B cell (primary cell): Measurements from ENCODE around the gene ATP8B1. TPM values are rescaled to one million over a fixed set of nuclear protein-coding genes. Genes with fewer than 3 reads are reported as not detected.

Experiments used
- ATAC-seq: fragments of 200-7000 bp; cut with Tn5 transposase; one replicate; pipeline ENCODE4 v1.10.0; 2021; ENCODE audit warnings: low read depth, mild to moderate bottlenecking, moderate number of reproducible peaks, moderate library complexity
- CTCF ChIA-PET: fragments of 350-600 bp; sonication (Branson Sonifier 250); formaldehyde crosslinking; loops from one replicate; lab custom pipeline; 2021; ENCODE audit warnings: antibody characterized with exemption, inconsistent platforms; lab: Charles Lee
- POLR2A ChIA-PET: fragments of 350-600 bp; sonication (Branson Sonifier 250); formaldehyde crosslinking; loops from one replicate; lab custom pipeline; 2021; ENCODE audit warnings: antibody characterized with exemption; lab: Charles Lee
- DNase-seq: peaks from one replicate; pipeline ENCODE4 v3.0.0; 2013
- H2AFZ ChIP-seq: 2 replicates; pipeline ENCODE4 v1.6.1; 2012; ENCODE audit warnings: mild to moderate bottlenecking, low read depth, low read length; ENCODE audit not compliant: insufficient read depth, poor library complexity, severe bottlenecking
- H3K27ac ChIP-seq, 2 donors: 1 replicate in 1 of 2; 2 replicates in 1 of 2; pipeline ENCODE4 v1.5.1; 2012 to 2013; ENCODE audit warnings: low read length in 2 of 2, mild to moderate bottlenecking in 2 of 2, moderate library complexity in 1 of 2
- H3K27me3 ChIP-seq, 4 experiments: fragments of 200-600 bp in 1 of 4; sonication (generic) in 1 of 4; replicated peaks in 1 of 4; 1 replicate in 2 of 4; 2 replicates in 2 of 4; pipeline versions ENCODE4 v1.6.1 to v1.7.0; 2013 to 2016; ENCODE audit warnings: low read length in 3 of 4, mild to moderate bottlenecking in 2 of 4, mixed read lengths in 1 of 4, moderate library complexity in 1 of 4; ENCODE audit not compliant: insufficient read depth in 4 of 4, control insufficient read depth in 3 of 4; ENCODE audit errors: control extremely low read depth in 1 of 4
- H3K36me3 ChIP-seq, 2 experiments: replicated peaks in 1 of 2; 1 replicate in 1 of 2; 2 replicates in 1 of 2; pipeline versions ENCODE4 v1.6.1 to v1.7.1; 2013; ENCODE audit warnings: low read length in 1 of 2; ENCODE audit not compliant: insufficient read depth in 2 of 2, control insufficient read depth in 1 of 2; ENCODE audit errors: control extremely low read depth in 1 of 2, extremely low read depth in 1 of 2
- H3K4me1 ChIP-seq, 2 donors: fragments of 200-600 bp in 1 of 2; sonication (generic) in 1 of 2; 1 replicate in 1 of 2; 2 replicates in 1 of 2; pipeline versions ENCODE4 v1.5.1 to v1.6.1; 2013 to 2017; ENCODE audit warnings: low read length in 2 of 2; ENCODE audit not compliant: control insufficient read depth in 2 of 2, insufficient read depth in 2 of 2
- H3K4me2 ChIP-seq: replicated peaks from 2 replicates; pipeline ENCODE3; 2012; ENCODE audit warnings: mild to moderate bottlenecking, low read depth, low read length; ENCODE audit not compliant: poor library complexity, severe bottlenecking
- H3K4me3 ChIP-seq, 5 experiments: fragments of 200-600 bp in 1 of 5; sonication (generic) in 1 of 5; 1 replicate in 3 of 5; 2 replicates in 2 of 5; pipeline versions ENCODE4 v1.5.1 to v1.7.0; 2011 to 2016; ENCODE audit warnings: low read length in 4 of 5, mild to moderate bottlenecking in 4 of 5, low read depth in 2 of 5, control low read depth in 1 of 5, moderate library complexity in 1 of 5; ENCODE audit not compliant: insufficient read depth in 1 of 5; ENCODE audit errors: control extremely low read depth in 1 of 5, extremely low read depth in 1 of 5
- H3K79me2 ChIP-seq: fragments of 200-600 bp; sonication (generic); one replicate; pipeline ENCODE4 v1.6.0; 2016; ENCODE audit warnings: low read length; ENCODE audit not compliant: control insufficient read depth, insufficient read depth
- H3K9ac ChIP-seq: fragments of 200-600 bp; sonication (generic); 2 replicates; pipeline ENCODE4 v1.6.1; 2017; ENCODE audit warnings: mild to moderate bottlenecking, low read length, moderate library complexity
- H3K9me3 ChIP-seq, 3 donors: one replicate each; pipeline versions ENCODE4 v1.6.1 to v1.7.1; 2013; ENCODE audit warnings: low read length in 2 of 3; ENCODE audit not compliant: control insufficient read depth in 2 of 3, insufficient read depth in 1 of 3; ENCODE audit errors: control extremely low read depth in 1 of 3
- H4K20me1 ChIP-seq: 2 replicates; pipeline ENCODE4 v1.6.0; 2012; ENCODE audit warnings: mild to moderate bottlenecking, low read length; ENCODE audit not compliant: insufficient read depth, control insufficient read depth, poor library complexity, severe bottlenecking
- H3K27ac Mint-ChIP-seq: one replicate; pipeline ENCODE4 v1.8.0; 2021; ENCODE audit warnings: mixed read lengths
- H3K27me3 Mint-ChIP-seq: one replicate; pipeline ENCODE4 v1.8.0; 2021; ENCODE audit warnings: mixed read lengths
- H3K4me1 Mint-ChIP-seq: one replicate; pipeline ENCODE4 v1.8.0; 2021; ENCODE audit warnings: mixed read lengths
- H3K4me3 Mint-ChIP-seq: one replicate; pipeline ENCODE4 v1.8.0; 2021; ENCODE audit warnings: mixed read lengths
- H3K9me3 Mint-ChIP-seq: one replicate; pipeline ENCODE4 v1.8.0; 2022; ENCODE audit warnings: mixed read lengths; ENCODE audit not compliant: insufficient read depth
- EZH2 ChIP-seq: IDR thresholded peaks from 2 replicates; pipeline ENCODE4 v1.6.1; 2012; ENCODE audit warnings: borderline replicate concordance, low read depth, mild to moderate bottlenecking, moderate library complexity, low read length; ENCODE audit not compliant: insufficient read depth, poor library complexity, severe bottlenecking
- WGBS: methylation state at CpG from one replicate; pipeline ENCODE4 v1.1.5; 2013; ENCODE audit warnings: missing lambda C conversion rate; ENCODE audit not compliant: insufficient coverage; 5-methylcytosine and 5-hydroxymethylcytosine counted together
- intact Hi-C: fragments of 100-400 bp; cut with micrococcal nuclease; formaldehyde crosslinking; loops from one replicate; pipeline ENCODE4 v1.10.0; 2022
- polyA plus RNA-seq: library from polyadenylated mRNA; depleted of rRNA; stranded (reverse); fragments of >200 nt; gene quantifications from 2 replicates; pipeline ENCODE4 v1.2.3, GENCODE V29; 2012
- total RNA-seq, 2 donors: library from RNA; stranded (reverse); fragments of 120-200 nt in 1 of 2; gene quantifications; 1 replicate in 1 of 2; 2 replicates in 1 of 2; pipeline versions ENCODE4 v1.2.3 to v1.2.4, GENCODE V29; 2013 to 2022
- TF ChIP-seq, protein P1 (sequence below): fragments of 200-600 bp; IDR thresholded peaks from one replicate; pipeline ENCODE4 v1.8.0; 2022; ENCODE audit warnings: antibody characterized with exemption, mild to moderate bottlenecking

The ATP8B1 gene
- total and polyA plus RNA-seq, 2 donors (not counting 1 experiment from before 2014, with no cell fraction given): 0.27 TPM; not detected in 1

GRCh38 chr18:57640749-57641148 is 162.4 kb downstream of the ATP8B1 start:
- Mint-ChIP-seq H3K4me1 (peaks cover 32% of the 10 kb centered on the region), H3K27ac (no peak overlapping the region)
- intact Hi-C loops: no loop called here

GRCh38 chr18:57640236-57640635 is 162.9 kb downstream of the ATP8B1 start:
- peaks cover 3 to 20% of the 10 kb centered on the region in 2 experiments for H3K36me3 ChIP-seq
- peaks cover 45% of the 10 kb centered on the region for H4K20me1 ChIP-seq
- ChIA-PET POLR2A (interaction anchor here (0.5 to 0.6 kb wide), 2 partner anchors 18 to 140 kb away, joined by 3 to 4 read pairs; partner anchors contain the start of gene NARS1), CTCF (no interaction called here)
- no peak overlapping the region for H3K4me3 ChIP-seq
- DNase-seq: no peak
- H3K9ac ChIP-seq: no peak overlapping the region
- Mint-ChIP-seq H3K9me3 (no peaks in the 10 kb centered on the region), H3K4me3 (no peak overlapping the region), H3K27me3 (no peaks in the 10 kb centered on the region), H3K4me1 (peaks cover 35% of the 10 kb centered on the region), H3K27ac (no peak overlapping the region)
- intact Hi-C loops: no loop called here
- H3K27me3 ChIP-seq: no peaks in the 10 kb centered on the region
- ATAC-seq: no peak
- peak overlapping the region in 1 of 2 donors; percentile 29 for H3K27ac ChIP-seq
- WGBS: 100% methylated on average over 1 of the region's 3 CpGs
- H3K79me2 ChIP-seq: peaks cover 87% of the 10 kb centered on the region
- no peak overlapping the region for H2AFZ ChIP-seq
- TF ChIP-seq, protein P1, sequence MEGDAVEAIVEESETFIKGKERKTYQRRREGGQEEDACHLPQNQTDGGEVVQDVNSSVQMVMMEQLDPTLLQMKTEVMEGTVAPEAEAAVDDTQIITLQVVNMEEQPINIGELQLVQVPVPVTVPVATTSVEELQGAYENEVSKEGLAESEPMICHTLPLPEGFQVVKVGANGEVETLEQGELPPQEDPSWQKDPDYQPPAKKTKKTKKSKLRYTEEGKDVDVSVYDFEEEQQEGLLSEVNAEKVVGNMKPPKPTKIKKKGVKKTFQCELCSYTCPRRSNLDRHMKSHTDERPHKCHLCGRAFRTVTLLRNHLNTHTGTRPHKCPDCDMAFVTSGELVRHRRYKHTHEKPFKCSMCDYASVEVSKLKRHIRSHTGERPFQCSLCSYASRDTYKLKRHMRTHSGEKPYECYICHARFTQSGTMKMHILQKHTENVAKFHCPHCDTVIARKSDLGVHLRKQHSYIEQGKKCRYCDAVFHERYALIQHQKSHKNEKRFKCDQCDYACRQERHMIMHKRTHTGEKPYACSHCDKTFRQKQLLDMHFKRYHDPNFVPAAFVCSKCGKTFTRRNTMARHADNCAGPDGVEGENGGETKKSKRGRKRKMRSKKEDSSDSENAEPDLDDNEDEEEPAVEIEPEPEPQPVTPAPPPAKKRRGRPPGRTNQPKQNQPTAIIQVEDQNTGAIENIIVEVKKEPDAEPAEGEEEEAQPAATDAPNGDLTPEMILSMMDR: no peak
- no peak for TF ChIP-seq EZH2
- no peak overlapping the region for H3K4me2 ChIP-seq
- peaks cover 0 to 11% (median 0%) of the 10 kb centered on the region in 3 donors for H3K9me3 ChIP-seq
- peaks cover 3 to 4% of the 10 kb centered on the region in 2 donors for H3K4me1 ChIP-seq

More at GRCh38 chr18:57640749-57641148, 162.4 kb downstream of the ATP8B1 start:
- Mint-ChIP-seq H3K27me3 (no peaks in the 10 kb centered on the region), H3K4me3 (no peak overlapping the region), H3K9me3 (no peaks in the 10 kb centered on the region)
- no peak for DNase-seq
- Histone ChIP-seq H2AFZ (no peak overlapping the region), H3K9ac (no peak overlapping the region), H3K4me2 (no peak overlapping the region), H3K27me3 (no peaks in the 10 kb centered on the region), H3K9me3 (peaks cover 0 to 11% (median 0%) of the 10 kb centered on the region in 3 donors), H3K4me1 (peaks cover 0 to under 1% of the 10 kb centered on the region in 2 donors), H3K79me2 (peaks cover 89% of the 10 kb centered on the region), H3K36me3 (peaks cover 3 to 20% of the 10 kb centered on the region in 2 experiments), H3K4me3 (no peak overlapping the region), H4K20me1 (peaks cover 45% of the 10 kb centered on the region), H3K27ac (no peak overlapping the region)
- no peak for ATAC-seq
- no CpG with 5 or more reads among the region's 2 CpGs for whole genome bisulfite sequencing
- CTCF ChIA-PET: interaction anchor here (1.0 kb wide), 1 partner anchor 219 kb away, joined by 3 read pairs; no protein-coding TSS in a partner anchor
- no peak for TF ChIP-seq EZH2
- TF ChIP-seq, protein P1: no peak
- POLR2A ChIA-PET: interaction anchor here (0.5 to 0.6 kb wide), 2 partner anchors 19 to 139 kb away, joined by 3 to 4 read pairs; partner anchors contain the start of gene NARS1
